ENCODE data around the gene SLC43A1. TPM values are rescaled to one million over a fixed set of nuclear protein-coding genes. Genes with fewer than 3 reads are reported as not detected.

The SLC43A1 gene
- total and polyA plus RNA-seq, 4 donors = 85.6 to 171 (median 107) TPM

DNA sequence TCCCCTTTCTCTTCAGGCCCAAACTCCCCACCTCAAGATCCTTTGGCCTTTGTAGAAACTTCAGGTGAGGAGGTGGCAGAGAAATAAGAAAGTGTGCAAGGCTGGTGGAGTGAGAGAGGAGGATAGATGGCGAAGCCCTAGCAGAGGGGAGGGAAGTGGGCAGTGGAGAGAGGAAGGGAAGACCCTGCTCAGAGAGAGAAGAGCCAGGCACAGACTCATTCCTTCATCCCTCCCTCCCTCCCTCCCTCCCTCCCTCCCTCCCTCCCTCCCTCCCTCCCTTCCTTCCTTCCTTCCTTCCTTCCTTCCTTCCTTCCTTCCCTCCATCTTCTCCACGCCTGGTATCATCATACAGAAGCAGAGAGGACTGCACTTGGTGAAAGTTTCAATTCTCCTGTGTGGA is 34.2 kb downstream of the SLC43A1 start:
- 43% methylated on average over 2 of the region's 2 CpGs for WGBS
- no peaks in the 10 kb centered on the region for H3K9me3 ChIP-seq (ENCODE audit: control insufficient read depth in 4 of 4, low read length in 3 of 4)
- no peaks in the 10 kb centered on the region for H3K27me3 ChIP-seq (ENCODE audit: control insufficient read depth in 4 of 4, insufficient read depth in 4 of 4, low read length in 3 of 4)
- no peak overlapping the region for H3K9ac ChIP-seq (ENCODE audit: low read depth in 1 of 2, low read length in 2 of 2)
- H3K4me1 ChIP-seq (ENCODE audit: control insufficient read depth in 4 of 4, insufficient read depth in 4 of 4, low read length in 3 of 4) = peaks cover 10 to 56% (median 25%) of the 10 kb centered on the region in 4 donors
- H3K36me3 ChIP-seq (ENCODE audit: control insufficient read depth in 4 of 4, insufficient read depth in 3 of 4, low read depth in 1 of 4, low read length in 3 of 4) = peaks cover 9 to 27% (median 19%) of the 10 kb centered on the region in 4 donors
- H3K27ac ChIP-seq (ENCODE audit: low read depth in 1 of 2, low read length in 2 of 2) = peak overlapping the region in 1 of 2 donors; percentile 21
- TF ChIP-seq, protein P1, sequence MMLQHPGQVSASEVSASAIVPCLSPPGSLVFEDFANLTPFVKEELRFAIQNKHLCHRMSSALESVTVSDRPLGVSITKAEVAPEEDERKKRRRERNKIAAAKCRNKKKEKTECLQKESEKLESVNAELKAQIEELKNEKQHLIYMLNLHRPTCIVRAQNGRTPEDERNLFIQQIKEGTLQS (IDR thresholded peaks at IDR 0.05) = no peak
- TF ChIP-seq, protein P2, sequence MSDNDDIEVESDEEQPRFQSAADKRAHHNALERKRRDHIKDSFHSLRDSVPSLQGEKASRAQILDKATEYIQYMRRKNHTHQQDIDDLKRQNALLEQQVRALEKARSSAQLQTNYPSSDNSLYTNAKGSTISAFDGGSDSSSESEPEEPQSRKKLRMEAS (IDR thresholded peaks at IDR 0.05) = no peak
- TF ChIP-seq GABPA (IDR thresholded peaks at IDR 0.05 in 1 of 2, conservative IDR thresholded peaks at IDR 0.05 in 1 of 2) = no peak
- no peak for TF ChIP-seq RAD21 (IDR thresholded peaks at IDR 0.05)
- TF ChIP-seq JUND (IDR thresholded peaks at IDR 0.05) = no peak
- no peak for TF ChIP-seq SP1 (IDR thresholded peaks at IDR 0.05)
- TF ChIP-seq RXRA (IDR thresholded peaks at IDR 0.05) = no peak
- no peak for TF ChIP-seq HNF4A (conservative IDR thresholded peaks at IDR 0.05)
- TF ChIP-seq, protein P3, sequence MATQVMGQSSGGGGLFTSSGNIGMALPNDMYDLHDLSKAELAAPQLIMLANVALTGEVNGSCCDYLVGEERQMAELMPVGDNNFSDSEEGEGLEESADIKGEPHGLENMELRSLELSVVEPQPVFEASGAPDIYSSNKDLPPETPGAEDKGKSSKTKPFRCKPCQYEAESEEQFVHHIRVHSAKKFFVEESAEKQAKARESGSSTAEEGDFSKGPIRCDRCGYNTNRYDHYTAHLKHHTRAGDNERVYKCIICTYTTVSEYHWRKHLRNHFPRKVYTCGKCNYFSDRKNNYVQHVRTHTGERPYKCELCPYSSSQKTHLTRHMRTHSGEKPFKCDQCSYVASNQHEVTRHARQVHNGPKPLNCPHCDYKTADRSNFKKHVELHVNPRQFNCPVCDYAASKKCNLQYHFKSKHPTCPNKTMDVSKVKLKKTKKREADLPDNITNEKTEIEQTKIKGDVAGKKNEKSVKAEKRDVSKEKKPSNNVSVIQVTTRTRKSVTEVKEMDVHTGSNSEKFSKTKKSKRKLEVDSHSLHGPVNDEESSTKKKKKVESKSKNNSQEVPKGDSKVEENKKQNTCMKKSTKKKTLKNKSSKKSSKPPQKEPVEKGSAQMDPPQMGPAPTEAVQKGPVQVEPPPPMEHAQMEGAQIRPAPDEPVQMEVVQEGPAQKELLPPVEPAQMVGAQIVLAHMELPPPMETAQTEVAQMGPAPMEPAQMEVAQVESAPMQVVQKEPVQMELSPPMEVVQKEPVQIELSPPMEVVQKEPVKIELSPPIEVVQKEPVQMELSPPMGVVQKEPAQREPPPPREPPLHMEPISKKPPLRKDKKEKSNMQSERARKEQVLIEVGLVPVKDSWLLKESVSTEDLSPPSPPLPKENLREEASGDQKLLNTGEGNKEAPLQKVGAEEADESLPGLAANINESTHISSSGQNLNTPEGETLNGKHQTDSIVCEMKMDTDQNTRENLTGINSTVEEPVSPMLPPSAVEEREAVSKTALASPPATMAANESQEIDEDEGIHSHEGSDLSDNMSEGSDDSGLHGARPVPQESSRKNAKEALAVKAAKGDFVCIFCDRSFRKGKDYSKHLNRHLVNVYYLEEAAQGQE (IDR thresholded peaks at IDR 0.05) = no peak
- no peak for TF ChIP-seq HNF4G (IDR thresholded peaks at IDR 0.05)
- no peak for TF ChIP-seq FOXA1 (IDR thresholded peaks at IDR 0.05)
- TF ChIP-seq FOXA2 (IDR thresholded peaks at IDR 0.05) = no peak
- no peak for TF ChIP-seq YY1 (IDR thresholded peaks at IDR 0.05)
- TF ChIP-seq, protein P4, sequence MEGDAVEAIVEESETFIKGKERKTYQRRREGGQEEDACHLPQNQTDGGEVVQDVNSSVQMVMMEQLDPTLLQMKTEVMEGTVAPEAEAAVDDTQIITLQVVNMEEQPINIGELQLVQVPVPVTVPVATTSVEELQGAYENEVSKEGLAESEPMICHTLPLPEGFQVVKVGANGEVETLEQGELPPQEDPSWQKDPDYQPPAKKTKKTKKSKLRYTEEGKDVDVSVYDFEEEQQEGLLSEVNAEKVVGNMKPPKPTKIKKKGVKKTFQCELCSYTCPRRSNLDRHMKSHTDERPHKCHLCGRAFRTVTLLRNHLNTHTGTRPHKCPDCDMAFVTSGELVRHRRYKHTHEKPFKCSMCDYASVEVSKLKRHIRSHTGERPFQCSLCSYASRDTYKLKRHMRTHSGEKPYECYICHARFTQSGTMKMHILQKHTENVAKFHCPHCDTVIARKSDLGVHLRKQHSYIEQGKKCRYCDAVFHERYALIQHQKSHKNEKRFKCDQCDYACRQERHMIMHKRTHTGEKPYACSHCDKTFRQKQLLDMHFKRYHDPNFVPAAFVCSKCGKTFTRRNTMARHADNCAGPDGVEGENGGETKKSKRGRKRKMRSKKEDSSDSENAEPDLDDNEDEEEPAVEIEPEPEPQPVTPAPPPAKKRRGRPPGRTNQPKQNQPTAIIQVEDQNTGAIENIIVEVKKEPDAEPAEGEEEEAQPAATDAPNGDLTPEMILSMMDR (IDR thresholded peaks at IDR 0.05; ENCODE audit: low read depth, low read length, missing input control) = no peak
- H3K4me3 ChIP-seq (ENCODE audit: low read depth in 1 of 3, low read length in 3 of 3) = no peak overlapping the region
- no peak for DNase-seq (ENCODE audit: low spot score)

DNA sequence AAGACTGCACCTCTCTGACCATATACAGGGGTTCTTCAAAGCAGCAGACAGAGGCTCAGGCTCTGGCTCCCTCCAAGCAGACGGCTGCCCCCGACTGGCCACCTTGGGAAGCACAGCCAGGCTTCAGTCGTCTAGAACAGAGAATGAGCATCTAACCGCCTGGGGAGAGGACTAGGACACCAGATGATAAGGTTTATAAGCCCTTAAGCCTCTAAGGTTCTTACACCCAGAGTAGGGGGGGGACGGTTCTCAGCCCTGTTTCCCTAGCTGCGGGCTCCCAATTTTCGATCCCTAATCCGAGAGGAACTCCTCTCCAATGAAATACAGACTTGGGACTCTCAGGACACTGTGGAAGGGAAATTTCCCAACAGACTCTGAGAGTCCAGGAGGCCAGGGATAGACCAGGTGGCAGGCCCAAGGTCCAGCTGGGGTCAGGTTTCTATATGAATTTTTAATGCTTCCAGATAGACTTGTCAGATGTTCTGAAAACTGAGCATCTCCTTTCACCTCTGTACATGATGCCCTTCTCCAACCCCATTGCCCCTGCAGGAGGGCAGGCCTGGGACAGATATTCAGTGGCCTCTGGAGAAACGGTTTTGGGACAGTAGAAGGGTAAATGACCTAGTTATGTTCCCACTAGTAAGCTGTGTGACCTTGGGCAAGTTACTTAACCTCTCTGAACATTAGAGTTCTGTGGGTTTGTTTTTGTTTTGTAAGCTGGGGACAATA is 34.9 kb downstream of the SLC43A1 start:
- Histone ChIP-seq H3K36me3 (ENCODE audit: control insufficient read depth in 4 of 4, insufficient read depth in 3 of 4, low read depth in 1 of 4, low read length in 3 of 4) (peaks cover 7 to 20% (median 13%) of the 10 kb centered on the region in 4 donors), H3K4me1 (ENCODE audit: control insufficient read depth in 4 of 4, insufficient read depth in 4 of 4, low read length in 3 of 4) (peaks cover 10 to 63% (median 31%) of the 10 kb centered on the region in 4 donors), H3K27me3 (ENCODE audit: control insufficient read depth in 4 of 4, insufficient read depth in 4 of 4, low read length in 3 of 4) (no peaks in the 10 kb centered on the region), H3K4me3 (ENCODE audit: low read depth in 1 of 3, low read length in 3 of 3) (no peak overlapping the region), H3K9ac (ENCODE audit: low read depth in 1 of 2, low read length in 2 of 2) (no peak overlapping the region), H3K27ac (ENCODE audit: low read depth in 1 of 2, low read length in 2 of 2) (peak overlapping the region; percentile 40 to 56), H3K9me3 (ENCODE audit: control insufficient read depth in 4 of 4, low read length in 3 of 4) (no peaks in the 10 kb centered on the region)
- WGBS = 12% methylated on average over 9 of the region's 9 CpGs
- DNase-seq (ENCODE audit: low spot score) = peak; percentile 85
- no peak for TF ChIP-seq TAF1 (conservative IDR thresholded peaks at IDR 0.05)
- no peak for TF ChIP-seq FOXA1 (IDR thresholded peaks at IDR 0.05)
- TF ChIP-seq GABPA (IDR thresholded peaks at IDR 0.05 in 1 of 2, conservative IDR thresholded peaks at IDR 0.05 in 1 of 2) = no peak
- TF ChIP-seq FOXA2 (IDR thresholded peaks at IDR 0.05) = no peak
- TF ChIP-seq, protein P4 (IDR thresholded peaks at IDR 0.05; ENCODE audit: low read depth, low read length, missing input control) = peak; percentile 67
- no peak for TF ChIP-seq EGR1 (IDR thresholded peaks at IDR 0.05; ENCODE audit: low read depth in 2 of 2)
- TF ChIP-seq, protein P3 (IDR thresholded peaks at IDR 0.05) = no peak
- peak; percentile 79 for TF ChIP-seq HNF4G (IDR thresholded peaks at IDR 0.05)
- peak; percentile 72 to 74 for TF ChIP-seq RAD21 (IDR thresholded peaks at IDR 0.05)
- no peak for TF ChIP-seq NR2F2 (IDR thresholded peaks at IDR 0.05)
- TF ChIP-seq, protein P1 (IDR thresholded peaks at IDR 0.05) = no peak
- peak; percentile 63 to 65 for TF ChIP-seq RXRA (IDR thresholded peaks at IDR 0.05)
- TF ChIP-seq YY1 (IDR thresholded peaks at IDR 0.05) = no peak
- peak; percentile 96 to 97 for TF ChIP-seq HNF4A (conservative IDR thresholded peaks at IDR 0.05)
- TF ChIP-seq, protein P2 (IDR thresholded peaks at IDR 0.05) = no peak

Measured in liver (tissue), 9 donors.